T-helper 1 cell treated with Interleukin-12 subunit alpha and Interleukin-12 subunit beta and Interleukin-4 antibody, amounts not matched to agents 30 μg/mL and 1 μg/mL, for 36 hours (primary cell): ENCODE data around the gene TRIM71.
"Not testable (repeated sequence)": the region's sequence is repeated elsewhere in the genome, so short reads cannot be mapped to it uniquely, and the experiment has no call there.

Experiments
- H3K27ac Mint-ChIP-seq: one replicate; pipeline ENCODE4 v1.8.0; 2021; ENCODE audit warnings: mild to moderate bottlenecking, mixed read lengths
- H3K27me3 Mint-ChIP-seq: one replicate; pipeline ENCODE4 v1.8.0; 2021; ENCODE audit warnings: low read depth, mixed read lengths
- H3K36me3 Mint-ChIP-seq: one replicate; pipeline ENCODE4 v1.8.0; 2021; ENCODE audit warnings: low read depth, mixed read lengths
- H3K4me1 Mint-ChIP-seq: one replicate; pipeline ENCODE4 v1.8.0; 2021; ENCODE audit warnings: low read depth, mixed read lengths
- H3K4me3 Mint-ChIP-seq: one replicate; pipeline ENCODE4 v1.8.0; 2021; ENCODE audit warnings: mild to moderate bottlenecking, moderate library complexity, mixed read lengths
- H3K9me3 Mint-ChIP-seq: one replicate; pipeline ENCODE4 v1.8.0; 2021; ENCODE audit warnings: mixed read lengths

TRIM71 gene

GRCh38 chr3:32817558-32818228, at the start of gene TRIM71:
Gene TRIM71 (plus strand): TSS chr3:32817997. CDS start chr3:32818081, 84 bp downstream.
- Mint-ChIP-seq H3K9me3 (no peaks in the 10 kb centered on the region), H3K27ac (no peak within 1 kb of the TSS), H3K4me3 (peak within 1 kb of the TSS; percentile 73), H3K4me1 (peaks cover 8% of the 10 kb centered on the region), H3K27me3 (peaks cover 77% of the 10 kb centered on the region), H3K36me3 (no peaks in the 10 kb centered on the region)

DNA sequence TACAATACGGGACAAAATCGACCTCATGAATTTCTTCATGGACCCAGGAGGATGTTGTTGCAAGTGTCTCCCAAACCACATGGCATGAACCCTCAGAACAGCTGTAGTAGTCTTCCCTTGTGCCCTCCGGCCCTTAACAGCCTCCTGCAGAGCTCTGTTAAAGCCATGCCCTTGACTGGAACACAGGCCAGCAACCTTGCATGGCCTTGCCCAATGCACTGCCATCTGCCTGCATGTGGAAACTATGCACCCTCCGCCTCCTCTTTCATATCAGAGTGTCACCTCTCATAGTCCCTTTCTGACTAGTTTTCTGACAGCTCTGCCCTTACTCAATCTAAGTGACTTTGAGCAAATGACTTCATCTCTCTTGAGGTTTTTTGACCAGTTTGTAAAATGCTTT, 39.4 kb upstream of the TRIM71 start:
- H3K27ac Mint-ChIP-seq = no peak overlapping the region
- no peaks in the 10 kb centered on the region for H3K9me3 Mint-ChIP-seq
- peaks cover 3% of the 10 kb centered on the region for H3K4me1 Mint-ChIP-seq
- no peak overlapping the region for H3K4me3 Mint-ChIP-seq
- H3K36me3 Mint-ChIP-seq = peaks cover 12% of the 10 kb centered on the region
- peaks cover 21% of the 10 kb centered on the region for H3K27me3 Mint-ChIP-seq

GRCh38 chr3:32780071-32780734, 37.6 kb upstream of the TRIM71 start:
- Mint-ChIP-seq H3K36me3 (peaks cover 2% of the 10 kb centered on the region), H3K27me3 (peaks cover 21% of the 10 kb centered on the region), H3K4me1 (peaks cover 3% of the 10 kb centered on the region), H3K4me3 (no peak overlapping the region), H3K9me3 (no peaks in the 10 kb centered on the region), H3K27ac (no peak overlapping the region)

- peaks cover 21% of the 10 kb centered on the region for H3K27me3 Mint-ChIP-seq
- H3K4me1 Mint-ChIP-seq = peaks cover 3% of the 10 kb centered on the region
- peak overlapping the region; percentile 88 for H3K4me3 Mint-ChIP-seq
- H3K27ac Mint-ChIP-seq = no peak overlapping the region
- no peaks in the 10 kb centered on the region for H3K9me3 Mint-ChIP-seq
- H3K36me3 Mint-ChIP-seq = peaks cover 2% of the 10 kb centered on the region
Measured at GRCh38 chr3:32780735-32781210, 37.0 kb upstream of the TRIM71 start.

- Mint-ChIP-seq H3K4me1 (peaks cover 3% of the 10 kb centered on the region), H3K9me3 (no peaks in the 10 kb centered on the region), H3K27me3 (peaks cover 21% of the 10 kb centered on the region), H3K36me3 (peaks cover 2% of the 10 kb centered on the region), H3K4me3 (peak overlapping the region; percentile 88), H3K27ac (no peak overlapping the region)
Measured at GRCh38 chr3:32781211-32781968, 36.4 kb upstream of the TRIM71 start.

- peak overlapping the region; percentile 46 for H3K4me3 Mint-ChIP-seq
- not testable (repeated sequence) for H3K27ac Mint-ChIP-seq, H3K4me1 Mint-ChIP-seq, H3K9me3 Mint-ChIP-seq, H3K36me3 Mint-ChIP-seq
- peaks cover 21% of the 10 kb centered on the region for H3K27me3 Mint-ChIP-seq
Measured at GRCh38 chr3:32781969-32782270, 35.9 kb upstream of the TRIM71 start.

DNA sequence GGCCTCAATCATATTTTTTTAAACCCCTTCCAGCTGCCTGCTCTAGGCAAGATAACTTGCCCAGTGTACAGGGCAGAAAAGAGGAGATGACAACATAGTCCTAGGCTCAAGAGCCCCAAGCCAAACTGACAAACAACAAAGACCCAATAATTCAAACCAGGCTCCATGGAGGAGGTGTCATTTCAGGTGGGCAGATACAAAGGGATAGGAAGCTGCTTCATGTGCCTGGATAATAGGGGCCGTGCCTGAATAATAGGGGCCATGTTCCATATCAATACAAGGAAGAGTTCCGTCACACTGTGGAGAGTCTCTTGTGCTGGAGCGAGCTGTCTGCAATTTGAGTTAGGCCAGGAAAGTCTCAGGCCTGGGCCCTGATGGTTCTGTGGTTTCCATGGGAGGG, 35.4 kb upstream of the TRIM71 start:
- Mint-ChIP-seq H3K27ac (no peak overlapping the region), H3K4me3 (peak overlapping the region; percentile 46), H3K4me1 (peaks cover 3% of the 10 kb centered on the region), H3K9me3 (no peaks in the 10 kb centered on the region), H3K36me3 (peaks cover 2% of the 10 kb centered on the region), H3K27me3 (peaks cover 21% of the 10 kb centered on the region)

DNA sequence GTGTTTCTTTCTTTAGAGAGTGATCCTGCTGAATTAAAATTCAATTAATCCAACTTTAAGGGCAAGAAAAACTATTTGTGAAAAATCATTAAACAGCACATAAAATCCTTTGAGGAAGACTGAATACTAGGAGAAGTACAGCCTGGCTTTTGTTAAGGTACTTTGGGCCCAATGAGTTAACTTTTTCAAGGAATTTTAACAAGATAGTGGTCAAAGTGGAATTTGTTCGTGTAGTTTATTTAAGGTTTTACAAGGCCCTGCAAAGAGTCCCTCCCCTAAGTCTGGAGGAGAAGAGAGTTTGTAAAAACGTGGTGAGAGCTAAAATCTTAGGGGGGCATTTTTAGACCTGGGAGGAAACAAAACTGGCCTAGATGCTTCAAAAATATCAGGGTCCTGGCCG, 26.0 kb upstream of the TRIM71 start:
- H3K27me3 Mint-ChIP-seq = no peaks in the 10 kb centered on the region
- H3K9me3 Mint-ChIP-seq = no peaks in the 10 kb centered on the region
- H3K27ac Mint-ChIP-seq = no peak overlapping the region
- no peaks in the 10 kb centered on the region for H3K4me1 Mint-ChIP-seq
- H3K4me3 Mint-ChIP-seq = no peak overlapping the region
- H3K36me3 Mint-ChIP-seq = no peaks in the 10 kb centered on the region

- no peak overlapping the region for H3K4me3 Mint-ChIP-seq
- H3K36me3 Mint-ChIP-seq = no peaks in the 10 kb centered on the region
- H3K9me3 Mint-ChIP-seq = no peaks in the 10 kb centered on the region
- H3K27me3 Mint-ChIP-seq = no peaks in the 10 kb centered on the region
- no peak overlapping the region for H3K27ac Mint-ChIP-seq
- no peaks in the 10 kb centered on the region for H3K4me1 Mint-ChIP-seq
Measured at GRCh38 chr3:32794487-32795308, 23.1 kb upstream of the TRIM71 start.

GRCh38 chr3:32796384-32796950, 21.3 kb upstream of the TRIM71 start:
- not testable (repeated sequence) for H3K27me3 Mint-ChIP-seq, H3K9me3 Mint-ChIP-seq, H3K4me3 Mint-ChIP-seq, H3K27ac Mint-ChIP-seq, H3K4me1 Mint-ChIP-seq, H3K36me3 Mint-ChIP-seq

DNA sequence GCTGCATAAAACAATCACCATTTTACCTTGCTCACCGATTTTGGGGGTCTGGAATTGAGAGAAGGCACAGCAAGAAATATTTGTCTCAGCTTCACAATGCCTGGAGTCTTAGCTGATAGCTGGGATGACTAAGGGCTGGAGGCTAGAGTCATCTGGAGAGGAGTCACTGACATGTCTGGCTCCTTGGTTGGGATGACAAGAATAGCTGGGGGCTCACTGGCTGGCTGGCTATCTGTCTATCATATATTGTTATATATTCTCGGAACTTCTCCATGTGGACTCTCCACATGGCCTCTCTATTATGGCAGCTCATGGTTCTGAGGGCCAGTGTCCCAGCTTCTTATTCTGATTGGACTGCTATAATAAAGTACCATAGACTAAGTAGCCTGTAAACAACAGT, 20.0 kb upstream of the TRIM71 start:
- Mint-ChIP-seq H3K4me3 (no peak overlapping the region), H3K4me1 (no peaks in the 10 kb centered on the region), H3K27ac (no peak overlapping the region), H3K27me3 (peaks cover 6% of the 10 kb centered on the region), H3K9me3 (no peaks in the 10 kb centered on the region), H3K36me3 (no peaks in the 10 kb centered on the region)

DNA sequence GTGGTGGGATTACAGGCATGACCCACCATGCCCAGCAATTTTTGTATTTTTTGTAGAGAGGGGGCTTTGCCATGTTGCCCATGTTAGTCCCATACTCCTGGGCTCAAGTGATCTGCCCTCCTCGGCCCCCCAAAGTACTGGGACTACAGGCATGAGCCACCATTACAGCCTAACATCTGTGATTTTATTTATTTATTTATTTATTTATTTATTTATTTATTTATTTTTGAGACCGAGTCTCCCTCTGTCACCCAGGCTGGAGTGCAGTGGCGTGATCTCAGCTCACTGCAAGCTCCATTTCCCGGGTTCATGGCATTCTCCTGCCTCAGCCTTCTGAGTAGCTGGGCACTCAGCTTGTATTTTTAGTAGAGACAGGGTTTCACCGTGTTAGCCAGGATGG, 16.4 kb upstream of the TRIM71 start:
- H3K27ac Mint-ChIP-seq, H3K4me3 Mint-ChIP-seq, H3K9me3 Mint-ChIP-seq, H3K36me3 Mint-ChIP-seq, H3K4me1 Mint-ChIP-seq: not testable (repeated sequence)
- peaks cover 11% of the 10 kb centered on the region for H3K27me3 Mint-ChIP-seq

DNA sequence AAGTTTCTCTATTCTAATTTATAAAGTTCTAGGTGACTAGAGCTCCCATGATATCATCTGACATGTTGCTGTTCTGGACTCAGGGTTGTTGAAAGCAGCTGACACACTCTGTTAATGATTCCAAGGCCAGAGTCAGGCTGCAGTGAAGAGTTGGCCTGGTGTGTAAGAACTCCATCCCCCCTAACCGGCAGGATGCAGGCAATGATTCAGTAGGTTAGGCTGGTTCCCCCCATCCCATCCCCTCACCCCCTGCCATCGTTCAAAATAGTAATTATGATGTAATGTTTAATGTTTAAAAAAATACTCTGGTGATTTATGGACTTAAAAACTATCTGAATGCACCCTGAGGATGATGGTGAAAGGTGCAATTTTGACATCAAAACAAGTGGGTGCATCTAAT, 4.6 kb upstream of the TRIM71 start:
- H3K4me3 Mint-ChIP-seq = no peak overlapping the region
- no peaks in the 10 kb centered on the region for H3K9me3 Mint-ChIP-seq
- peaks cover 44% of the 10 kb centered on the region for H3K27me3 Mint-ChIP-seq
- no peak overlapping the region for H3K27ac Mint-ChIP-seq
- H3K4me1 Mint-ChIP-seq = peaks cover 8% of the 10 kb centered on the region
- H3K36me3 Mint-ChIP-seq = no peaks in the 10 kb centered on the region

DNA sequence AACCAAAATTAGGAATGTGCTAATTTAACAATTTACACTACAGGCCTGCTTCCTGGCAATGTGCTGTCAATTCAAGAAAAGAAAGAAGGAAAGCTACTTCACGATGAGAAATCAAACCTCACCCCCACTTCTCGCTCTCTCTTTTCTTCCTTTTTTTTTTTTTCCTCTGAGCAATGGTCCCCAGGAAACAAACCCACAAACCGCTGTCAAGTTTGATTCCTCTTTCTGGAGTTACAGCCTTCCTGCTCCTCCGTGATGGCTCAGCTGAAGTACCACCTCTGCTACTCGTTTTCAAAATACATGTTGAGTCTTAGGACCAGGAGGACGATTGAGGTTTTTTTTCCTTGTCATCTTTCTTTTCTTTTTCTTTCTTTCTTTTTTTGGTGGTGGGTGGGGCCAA, 3.4 kb upstream of the TRIM71 start:
- Mint-ChIP-seq H3K27ac (no peak overlapping the region), H3K9me3 (no peaks in the 10 kb centered on the region), H3K4me1 (peaks cover 8% of the 10 kb centered on the region), H3K36me3 (no peaks in the 10 kb centered on the region), H3K27me3 (peaks cover 52% of the 10 kb centered on the region), H3K4me3 (no peak overlapping the region)
